Spleen (tissue), 11 donors: ENCODE data around the gene SLC7A11. TPM values are rescaled to one million over a fixed set of nuclear protein-coding genes. Genes with fewer than 3 reads are reported as not detected.

Experiments used
- DNase-seq: peaks from one replicate; pipeline ENCODE4 v3.0.0-alpha.2; 2020
- H3K27ac ChIP-seq, 8 donors: fragments of 200-600 bp; sonication (generic) in 7 of 8; 1 replicate in 4 of 8; 2 replicates in 4 of 8; pipeline versions ENCODE4 v1.5.0 to v1.8.0; 2016 to 2021; ENCODE audit warnings: inconsistent platforms in 4 of 8, mild to moderate bottlenecking in 4 of 8, moderate library complexity in 1 of 8
- H3K27me3 ChIP-seq, 7 donors: fragments of 200-600 bp; sonication (generic) in 6 of 7; replicated peaks in 1 of 7; 1 replicate in 4 of 7; 2 replicates in 3 of 7; pipeline versions ENCODE4 v1.5.0 to v1.8.0; 2016 to 2021; ENCODE audit warnings: inconsistent platforms in 3 of 7, mild to moderate bottlenecking in 1 of 7
- H3K36me3 ChIP-seq, 6 donors: fragments of 200-600 bp; sonication (generic) in 5 of 6; 1 replicate in 4 of 6; 2 replicates in 2 of 6; pipeline versions ENCODE4 v1.5.0 to v1.8.0; 2016 to 2021; ENCODE audit warnings: inconsistent platforms in 2 of 6
- H3K4me1 ChIP-seq, 6 donors: fragments of 200-600 bp; sonication (generic) in 5 of 6; 1 replicate in 3 of 6; 2 replicates in 3 of 6; pipeline versions ENCODE4 v1.5.0 to v1.8.0; 2016 to 2021; ENCODE audit warnings: inconsistent platforms in 3 of 6
- H3K4me3 ChIP-seq, 8 donors: fragments of 200-600 bp; sonication (generic) in 7 of 8; 1 replicate in 4 of 8; 2 replicates in 4 of 8; pipeline versions ENCODE4 v1.5.0 to v1.8.0; 2016 to 2021; ENCODE audit warnings: inconsistent platforms in 4 of 8, mild to moderate bottlenecking in 4 of 8, moderate library complexity in 2 of 8
- H3K9me3 ChIP-seq, 8 donors: fragments of 200-600 bp; sonication (generic) in 7 of 8; 1 replicate in 4 of 8; 2 replicates in 4 of 8; pipeline versions ENCODE4 v1.5.0 to v1.8.0; 2016 to 2021; ENCODE audit warnings: inconsistent platforms in 4 of 8
- POLR2A ChIP-seq, 3 donors: fragments of 450-650 bp; IDR thresholded peaks; one replicate each; pipeline ENCODE4 v1.5.1; 2017; ENCODE audit warnings: antibody characterized with exemption in 3 of 3, mild to moderate bottlenecking in 1 of 3
- POLR2AphosphoS5 ChIP-seq, 3 donors: sonication (generic); formaldehyde crosslinking; IDR thresholded peaks; one replicate each; pipeline ENCODE4 v1.5.1; 2017; ENCODE audit warnings: antibody characterized with exemption in 3 of 3
- WGBS, 5 donors: extraction: QIAGEN DNeasy Blood & Tissue Kit in 3 of 5; methylation state at CpG; one replicate each; pipeline versions ENCODE4 v1.1.5 to v1.1.7; 2013 to 2018; 5-methylcytosine and 5-hydroxymethylcytosine counted together
- intact Hi-C: fragments of 100-400 bp; cut with DNase I; formaldehyde crosslinking; loops from one replicate; pipeline ENCODE4 v1.15.0; 2023; ENCODE audit warnings: low total_unique reads
- polyA plus RNA-seq, 3 donors: library from polyadenylated mRNA; stranded (reverse); fragments of 200-250 nt; gene quantifications; one replicate each; pipeline ENCODE4 v1.2.1, GENCODE V29; 2013
- total RNA-seq, 7 donors: library from RNA; depleted of rRNA in 3 of 7; stranded (reverse); fragments of >200 nt in 3 of 7; fragmentation: NEBNext Ultra II Directional in 4 of 7; extraction: Animal tissue kit (Norgen Biotek cat#: 25700) in 4 of 7; gene quantifications; one replicate each; pipeline versions ENCODE4 v1.1.0 to v1.2.1, GENCODE V29; 2016 to 2021
- TF ChIP-seq, protein P1 (sequence below), 11 experiments: fragments of 200-600 bp in 7 of 11; fragments of 450-650 bp in 4 of 11; sonication (generic) in 4 of 11; IDR thresholded peaks in 8 of 11; conservative IDR thresholded peaks in 3 of 11; 1 replicate in 7 of 11; 2 replicates in 4 of 11; pipeline versions ENCODE4 v1.4.0 to v1.8.0; 2016 to 2021; ENCODE audit warnings: antibody characterized with exemption in 11 of 11, inconsistent platforms in 4 of 11, mild to moderate bottlenecking in 1 of 11
- donor health status: healthy with polysubstance abuse.
- donor health status: DM: no; HTN: no; CAD: no; lungs with moderate emphysema.
- donor health status: DM: no; HTN: no; CAD: no.
- donor health status: Bipolar disorder and iron deficiency.
- donor health status: healthy.
- donor health status: DM: no; HTN: no; CAD: no.
- donor health status: DM: yes; HTN: yes; CAD: no.

SLC7A11 gene
- total and polyA plus RNA-seq, 10 donors: 0.13 to 2.1 (median 0.52) TPM

GRCh38 chr4:138277133-138277532 is 35.0 kb upstream of the SLC7A11 start:
- intact Hi-C loops: no loop called here
- WGBS, 5 donors: 70 to 90% (median 88%) methylated on average over 2 of the region's 2 CpGs
- no peak overlapping the region for H3K27ac ChIP-seq

DNA sequence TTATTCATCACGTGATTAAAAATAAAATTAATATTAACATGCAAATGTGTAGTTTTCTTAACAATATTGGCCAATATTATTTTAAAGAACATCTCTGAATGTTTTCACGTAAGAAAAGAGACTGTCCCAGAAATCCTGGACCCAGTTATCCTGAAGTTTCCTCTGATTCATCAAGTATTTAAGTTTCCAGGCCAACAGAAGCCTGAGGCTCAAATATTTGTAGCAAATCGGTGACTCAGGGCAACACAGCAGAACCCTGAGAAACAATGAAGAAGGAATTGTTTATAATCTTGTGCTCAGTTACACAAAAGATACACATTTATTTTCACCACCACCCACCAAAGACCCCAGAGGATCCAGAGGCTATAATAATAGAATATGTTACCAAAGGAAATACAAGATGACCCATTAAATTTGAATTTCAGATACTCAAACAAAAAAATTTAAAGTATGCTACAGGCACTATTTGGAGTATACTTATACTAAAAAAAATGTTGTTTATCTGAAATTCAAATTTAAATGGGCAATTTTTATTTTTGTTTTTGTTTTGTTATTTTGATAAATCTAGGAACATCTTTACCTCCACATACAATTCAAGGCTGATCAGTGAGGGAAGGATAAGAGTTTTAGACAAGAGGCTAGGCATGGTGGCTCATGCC is 33.9 kb upstream of the SLC7A11 start:
- Histone ChIP-seq H3K36me3 (no peaks in the 10 kb centered on the region), H3K4me3 (no peak overlapping the region), H3K27ac (no peak overlapping the region), H3K9me3 (no peaks in the 10 kb centered on the region), H3K4me1 (no peaks in the 10 kb centered on the region), H3K27me3 (no peaks in the 10 kb centered on the region)
- no peak for DNase-seq
- TF ChIP-seq, protein P1, sequence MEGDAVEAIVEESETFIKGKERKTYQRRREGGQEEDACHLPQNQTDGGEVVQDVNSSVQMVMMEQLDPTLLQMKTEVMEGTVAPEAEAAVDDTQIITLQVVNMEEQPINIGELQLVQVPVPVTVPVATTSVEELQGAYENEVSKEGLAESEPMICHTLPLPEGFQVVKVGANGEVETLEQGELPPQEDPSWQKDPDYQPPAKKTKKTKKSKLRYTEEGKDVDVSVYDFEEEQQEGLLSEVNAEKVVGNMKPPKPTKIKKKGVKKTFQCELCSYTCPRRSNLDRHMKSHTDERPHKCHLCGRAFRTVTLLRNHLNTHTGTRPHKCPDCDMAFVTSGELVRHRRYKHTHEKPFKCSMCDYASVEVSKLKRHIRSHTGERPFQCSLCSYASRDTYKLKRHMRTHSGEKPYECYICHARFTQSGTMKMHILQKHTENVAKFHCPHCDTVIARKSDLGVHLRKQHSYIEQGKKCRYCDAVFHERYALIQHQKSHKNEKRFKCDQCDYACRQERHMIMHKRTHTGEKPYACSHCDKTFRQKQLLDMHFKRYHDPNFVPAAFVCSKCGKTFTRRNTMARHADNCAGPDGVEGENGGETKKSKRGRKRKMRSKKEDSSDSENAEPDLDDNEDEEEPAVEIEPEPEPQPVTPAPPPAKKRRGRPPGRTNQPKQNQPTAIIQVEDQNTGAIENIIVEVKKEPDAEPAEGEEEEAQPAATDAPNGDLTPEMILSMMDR (IDR thresholded peaks at IDR 0.05 in 8 of 11, conservative IDR thresholded peaks at IDR 0.05 in 3 of 11): no peak
- no peak for TF ChIP-seq POLR2A (IDR thresholded peaks at IDR 0.05)
- TF ChIP-seq POLR2AphosphoS5 (IDR thresholded peaks at IDR 0.05): no peak
- 74 to 94% (median 83%) methylated on average over 3 of the region's 3 CpGs for WGBS, 5 donors
- intact Hi-C loops: no loop called here

More at GRCh38 chr4:138277133-138277532, 35.0 kb upstream of the SLC7A11 start:
- no peaks in the 10 kb centered on the region for H3K4me1 ChIP-seq
- no peak for DNase-seq
- TF ChIP-seq, protein P1 (IDR thresholded peaks at IDR 0.05 in 8 of 11, conservative IDR thresholded peaks at IDR 0.05 in 3 of 11): no peak
- TF ChIP-seq POLR2AphosphoS5 (IDR thresholded peaks at IDR 0.05) (no peak), POLR2A (IDR thresholded peaks at IDR 0.05) (no peak)
- no peaks in the 10 kb centered on the region for H3K36me3 ChIP-seq
- no peaks in the 10 kb centered on the region for H3K27me3 ChIP-seq
- no peak overlapping the region for H3K4me3 ChIP-seq
- peaks cover 0 to under 1% (median 0%) of the 10 kb centered on the region in 8 donors for H3K9me3 ChIP-seq

DNA sequence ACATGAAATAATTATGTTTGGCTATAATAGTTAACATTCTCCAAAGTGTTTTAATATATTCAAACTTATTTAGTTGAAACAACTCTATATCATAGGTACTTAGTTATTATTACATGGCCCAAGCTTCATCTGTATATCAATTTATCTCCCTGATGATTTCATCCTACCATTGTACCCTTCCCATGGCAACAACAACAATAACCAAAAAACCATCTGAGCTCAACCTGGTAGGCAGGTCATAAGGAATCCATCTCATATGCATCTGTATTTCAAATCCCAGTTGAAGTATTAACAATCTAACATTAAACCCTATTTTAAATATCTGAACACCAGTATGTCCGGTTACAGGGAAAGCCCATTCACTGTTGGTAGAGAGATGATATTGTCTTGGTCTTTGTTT is 33.1 kb upstream of the SLC7A11 start:
- no peaks in the 10 kb centered on the region for H3K27me3 ChIP-seq
- no peaks in the 10 kb centered on the region for H3K4me1 ChIP-seq
- no peak for TF ChIP-seq POLR2AphosphoS5 (IDR thresholded peaks at IDR 0.05)
- TF ChIP-seq, protein P1 (IDR thresholded peaks at IDR 0.05 in 8 of 11, conservative IDR thresholded peaks at IDR 0.05 in 3 of 11): no peak
- no peak for TF ChIP-seq POLR2A (IDR thresholded peaks at IDR 0.05)
- intact Hi-C loops: no loop called here
- no peak overlapping the region for H3K27ac ChIP-seq
- 97 to 100% (median 98%) methylated on average over 1 of the region's 1 CpG for WGBS, 5 donors
- H3K9me3 ChIP-seq: no peaks in the 10 kb centered on the region
- H3K4me3 ChIP-seq: no peak overlapping the region
- no peaks in the 10 kb centered on the region for H3K36me3 ChIP-seq
- no peak for DNase-seq

- no peak overlapping the region for H3K27ac ChIP-seq
- intact Hi-C loops: no loop called here
- DNase-seq: no peak
- no peaks in the 10 kb centered on the region for H3K9me3 ChIP-seq
- H3K4me3 ChIP-seq: no peak overlapping the region
- no peaks in the 10 kb centered on the region for H3K4me1 ChIP-seq
- H3K36me3 ChIP-seq: no peaks in the 10 kb centered on the region
- TF ChIP-seq, protein P1 (IDR thresholded peaks at IDR 0.05 in 8 of 11, conservative IDR thresholded peaks at IDR 0.05 in 3 of 11): no peak
- no peak for TF ChIP-seq POLR2A (IDR thresholded peaks at IDR 0.05)
- no peak for TF ChIP-seq POLR2AphosphoS5 (IDR thresholded peaks at IDR 0.05)
- H3K27me3 ChIP-seq: no peaks in the 10 kb centered on the region
Observed at GRCh38 chr4:138269175-138269574, 27.0 kb upstream of the SLC7A11 start.
